ENCODE data around the gene PSPC1.
"Not testable (repeated sequence)": the region's sequence is repeated elsewhere in the genome, so short reads cannot be mapped to it uniquely, and the experiment has no call there.

The PSPC1 gene

GRCh38 chr13:19763618-19764017 is 19.1 kb downstream of the PSPC1 start:
- DNase-seq (ENCODE audit: low read depth, low spot score): no peak

- DNase-seq (ENCODE audit: low read depth, low spot score): no peak
These were observed 23.1 kb downstream of the PSPC1 start for GRCh38 chr13:19759669-19760068.

GRCh38 chr13:19742643-19743042 is 40.1 kb downstream of the PSPC1 start:
- DNase-seq (ENCODE audit: low read depth, low spot score): no peak

GRCh38 chr13:19737844-19738557 is 44.7 kb downstream of the PSPC1 start:
- no peak for DNase-seq (ENCODE audit: low read depth, low spot score)

GRCh38 chr13:19726611-19727010 is 56.1 kb downstream of the PSPC1 start:
- no peak for DNase-seq (ENCODE audit: low read depth, low spot score)

GRCh38 chr13:19725320-19725719 is 57.4 kb downstream of the PSPC1 start:
- no peak for DNase-seq (ENCODE audit: low read depth, low spot score)

- DNase-seq (ENCODE audit: low read depth, low spot score): no peak
These were observed 62.7 kb downstream of the PSPC1 start for GRCh38 chr13:19720039-19720438.

GRCh38 chr13:19713186-19713965 is 69.4 kb downstream of the PSPC1 start:
- no peak for DNase-seq (ENCODE audit: low read depth, low spot score)

GRCh38 chr13:19709782-19710181 is 73.0 kb downstream of the PSPC1 start:
- DNase-seq (ENCODE audit: low read depth, low spot score): not testable (repeated sequence)

- DNase-seq (ENCODE audit: low read depth, low spot score): not testable (repeated sequence)
These were observed 73.7 kb downstream of the PSPC1 start for GRCh38 chr13:19709039-19709438.

GRCh38 chr13:19704256-19704655 is 78.5 kb downstream of the PSPC1 start:
- not testable (repeated sequence) for DNase-seq (ENCODE audit: low read depth, low spot score)

GRCh38 chr13:19701619-19702018 is 81.1 kb downstream of the PSPC1 start:
- not testable (repeated sequence) for DNase-seq (ENCODE audit: low read depth, low spot score)

- not testable (repeated sequence) for DNase-seq (ENCODE audit: low read depth, low spot score)
These were observed 81.8 kb downstream of the PSPC1 start for GRCh38 chr13:19700963-19701362.

GRCh38 chr13:19695829-19696228 is 86.9 kb downstream of the PSPC1 start:
- DNase-seq (ENCODE audit: low read depth, low spot score): no peak

GRCh38 chr13:19695428-19695827 is 87.3 kb downstream of the PSPC1 start:
- no peak for DNase-seq (ENCODE audit: low read depth, low spot score)

- not testable (repeated sequence) for DNase-seq (ENCODE audit: low read depth, low spot score)
These were observed 91.3 kb downstream of the PSPC1 start for GRCh38 chr13:19691447-19691846.

- DNase-seq (ENCODE audit: low read depth, low spot score): no peak
These were observed 97.3 kb downstream of the PSPC1 start for GRCh38 chr13:19685437-19685836.

- DNase-seq (ENCODE audit: low read depth, low spot score): no peak
These were observed 97.7 kb downstream of the PSPC1 start for GRCh38 chr13:19685034-19685433.

GRCh38 chr13:19681517-19681916 is 101.2 kb downstream of the PSPC1 start:
- DNase-seq (ENCODE audit: low read depth, low spot score): no peak

- DNase-seq (ENCODE audit: low read depth, low spot score): no peak
These were observed 102.0 kb downstream of the PSPC1 start for GRCh38 chr13:19680751-19681150.

GRCh38 chr13:19676168-19676567 is 106.6 kb downstream of the PSPC1 start:
- DNase-seq (ENCODE audit: low read depth, low spot score): no peak

GRCh38 chr13:19674898-19675297 is 107.8 kb downstream of the PSPC1 start:
- DNase-seq (ENCODE audit: low read depth, low spot score): no peak
